Measurements from ENCODE around the gene PPFIBP1. TPM values are rescaled to one million over a fixed set of nuclear protein-coding genes. Genes with fewer than 3 reads are reported as not detected.

PPFIBP1 gene
- total RNA-seq, 2 donors from 2014 or later: 63.9 to 67.5 TPM

- Histone ChIP-seq H3K27ac (peak overlapping the region; percentile 36 to 84 (median 74)), H3K36me3 (replicated peaks in 1 of 2; ENCODE audit: insufficient read depth in 1 of 2, low read depth in 2 of 2) (no peaks in the 10 kb centered on the region), H3K9me3 (no peaks in the 10 kb centered on the region), H3K4me3 (no peak overlapping the region), H3K4me1 (peaks cover 54% of the 10 kb centered on the region), H3K27me3 (no peaks in the 10 kb centered on the region)
- TF ChIP-seq, protein P1, sequence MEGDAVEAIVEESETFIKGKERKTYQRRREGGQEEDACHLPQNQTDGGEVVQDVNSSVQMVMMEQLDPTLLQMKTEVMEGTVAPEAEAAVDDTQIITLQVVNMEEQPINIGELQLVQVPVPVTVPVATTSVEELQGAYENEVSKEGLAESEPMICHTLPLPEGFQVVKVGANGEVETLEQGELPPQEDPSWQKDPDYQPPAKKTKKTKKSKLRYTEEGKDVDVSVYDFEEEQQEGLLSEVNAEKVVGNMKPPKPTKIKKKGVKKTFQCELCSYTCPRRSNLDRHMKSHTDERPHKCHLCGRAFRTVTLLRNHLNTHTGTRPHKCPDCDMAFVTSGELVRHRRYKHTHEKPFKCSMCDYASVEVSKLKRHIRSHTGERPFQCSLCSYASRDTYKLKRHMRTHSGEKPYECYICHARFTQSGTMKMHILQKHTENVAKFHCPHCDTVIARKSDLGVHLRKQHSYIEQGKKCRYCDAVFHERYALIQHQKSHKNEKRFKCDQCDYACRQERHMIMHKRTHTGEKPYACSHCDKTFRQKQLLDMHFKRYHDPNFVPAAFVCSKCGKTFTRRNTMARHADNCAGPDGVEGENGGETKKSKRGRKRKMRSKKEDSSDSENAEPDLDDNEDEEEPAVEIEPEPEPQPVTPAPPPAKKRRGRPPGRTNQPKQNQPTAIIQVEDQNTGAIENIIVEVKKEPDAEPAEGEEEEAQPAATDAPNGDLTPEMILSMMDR (IDR thresholded peaks at IDR 0.05): peak in 2 of 7 experiments; percentile 17
- no peak for TF ChIP-seq POLR2A (IDR thresholded peaks at IDR 0.05)
- intact Hi-C loops (cut with DNase I): no loop called here
- peak; percentile 87 to 96 (median 91) for DNase-seq
- peak; percentile 96 for ATAC-seq
- WGBS, 2 donors: 7 to 12% methylated on average over 12 of the region's 12 CpGs
These were observed 26.0 kb downstream of the PPFIBP1 start for GRCh38 chr12:27549801-27550652.

DNA sequence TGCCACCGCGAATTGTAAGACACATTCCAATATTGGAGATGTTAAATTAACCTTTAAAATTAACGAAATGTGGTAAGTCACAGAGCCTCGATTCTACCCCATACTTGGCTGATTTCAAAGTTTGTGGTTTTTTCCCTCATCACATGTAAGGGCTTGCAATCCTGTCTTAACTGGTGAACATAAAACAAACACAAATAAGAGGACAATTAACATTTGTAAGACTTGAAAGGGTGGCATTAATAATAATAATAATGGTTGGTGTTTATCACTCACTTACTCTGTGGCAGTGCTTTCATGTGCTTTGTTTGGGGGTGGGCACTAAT lies 26.6 kb downstream of the PPFIBP1 start:
- Histone ChIP-seq H3K4me3 (no peak overlapping the region), H3K4me1 (peaks cover 54% of the 10 kb centered on the region), H3K27ac (peak overlapping the region in 3 of 4 donors; percentile 70 to 84 (median 78)), H3K27me3 (no peaks in the 10 kb centered on the region), H3K9me3 (no peaks in the 10 kb centered on the region), H3K36me3 (replicated peaks in 1 of 2; ENCODE audit: insufficient read depth in 1 of 2, low read depth in 2 of 2) (no peaks in the 10 kb centered on the region)
- intact Hi-C loops (cut with DNase I): no loop called here
- whole genome bisulfite sequencing, 2 donors: 49 to 54% methylated on average over 4 of the region's 4 CpGs
- no peak for TF ChIP-seq POLR2A (IDR thresholded peaks at IDR 0.05)
- TF ChIP-seq, protein P1 (IDR thresholded peaks at IDR 0.05): no peak
- ATAC-seq (no peak), DNase-seq (no peak)

- peaks cover 54% of the 10 kb centered on the region for H3K4me1 ChIP-seq
- WGBS, 2 donors: 71 to 81% methylated on average over 9 of the region's 9 CpGs
- DNase-seq: no peak
- ATAC-seq: no peak
- H3K36me3 ChIP-seq (replicated peaks in 1 of 2; ENCODE audit: insufficient read depth in 1 of 2, low read depth in 2 of 2): no peaks in the 10 kb centered on the region
- no peak for TF ChIP-seq POLR2A (IDR thresholded peaks at IDR 0.05)
- TF ChIP-seq, protein P1 (IDR thresholded peaks at IDR 0.05): no peak
- intact Hi-C loops (cut with DNase I): no loop called here
- peak overlapping the region in 2 of 4 donors; percentile 50 to 84 for H3K27ac ChIP-seq
- no peaks in the 10 kb centered on the region for H3K27me3 ChIP-seq
- H3K4me3 ChIP-seq: no peak overlapping the region
- H3K9me3 ChIP-seq: no peaks in the 10 kb centered on the region
These were observed 27.3 kb downstream of the PPFIBP1 start for GRCh38 chr12:27551172-27551840.

DNA sequence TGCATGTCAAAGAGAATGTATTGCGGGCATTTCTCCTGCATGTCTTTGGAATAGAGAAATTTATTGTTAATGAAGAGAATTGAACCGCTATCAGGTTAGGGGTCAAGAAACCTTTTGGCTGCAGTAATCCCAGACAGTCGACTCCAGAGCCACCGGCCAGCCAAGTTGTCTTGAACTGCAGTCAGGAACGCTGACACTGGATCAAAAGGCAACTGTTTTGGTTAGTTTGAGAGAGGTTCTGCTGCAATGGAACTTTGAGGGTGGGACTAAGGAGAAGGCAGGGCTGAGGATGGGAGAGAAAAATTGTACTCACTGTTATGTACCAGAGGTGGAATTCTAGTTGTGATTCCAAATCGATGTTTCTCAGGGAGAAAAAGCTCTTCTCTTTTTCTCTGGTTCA lies 28.2 kb downstream of the PPFIBP1 start:
- TF ChIP-seq, protein P1 (IDR thresholded peaks at IDR 0.05): no peak
- intact Hi-C loops (cut with DNase I): no loop called here
- no peak overlapping the region for H3K4me3 ChIP-seq
- DNase-seq: no peak
- no peaks in the 10 kb centered on the region for H3K36me3 ChIP-seq (replicated peaks in 1 of 2; ENCODE audit: insufficient read depth in 1 of 2, low read depth in 2 of 2)
- no peak for ATAC-seq
- H3K27me3 ChIP-seq: no peaks in the 10 kb centered on the region
- peaks cover 59% of the 10 kb centered on the region for H3K4me1 ChIP-seq
- peak overlapping the region in 1 of 4 donors; percentile 40 for H3K27ac ChIP-seq
- WGBS, 2 donors: 89 to 95% methylated on average over 6 of the region's 6 CpGs
- no peaks in the 10 kb centered on the region for H3K9me3 ChIP-seq
